Loucy (cell line): Measurements from ENCODE around the gene MMP24.

Source experiments
- EZH2phosphoT487 ChIP-seq: fragments of 200-600 bp; IDR thresholded peaks from 2 replicates; pipeline ENCODE4 v1.6.1; 2018; ENCODE audit warnings: antibody characterized with exemption, mild to moderate bottlenecking, moderate library complexity, borderline replicate concordance
- TF ChIP-seq, protein P1 (sequence below): fragments of 200-600 bp; sonication (generic); conservative IDR thresholded peaks from 2 replicates; pipeline ENCODE4 v1.5.1; 2014; ENCODE audit warnings: mild to moderate bottlenecking, antibody characterized with exemption, low read length

DNA sequence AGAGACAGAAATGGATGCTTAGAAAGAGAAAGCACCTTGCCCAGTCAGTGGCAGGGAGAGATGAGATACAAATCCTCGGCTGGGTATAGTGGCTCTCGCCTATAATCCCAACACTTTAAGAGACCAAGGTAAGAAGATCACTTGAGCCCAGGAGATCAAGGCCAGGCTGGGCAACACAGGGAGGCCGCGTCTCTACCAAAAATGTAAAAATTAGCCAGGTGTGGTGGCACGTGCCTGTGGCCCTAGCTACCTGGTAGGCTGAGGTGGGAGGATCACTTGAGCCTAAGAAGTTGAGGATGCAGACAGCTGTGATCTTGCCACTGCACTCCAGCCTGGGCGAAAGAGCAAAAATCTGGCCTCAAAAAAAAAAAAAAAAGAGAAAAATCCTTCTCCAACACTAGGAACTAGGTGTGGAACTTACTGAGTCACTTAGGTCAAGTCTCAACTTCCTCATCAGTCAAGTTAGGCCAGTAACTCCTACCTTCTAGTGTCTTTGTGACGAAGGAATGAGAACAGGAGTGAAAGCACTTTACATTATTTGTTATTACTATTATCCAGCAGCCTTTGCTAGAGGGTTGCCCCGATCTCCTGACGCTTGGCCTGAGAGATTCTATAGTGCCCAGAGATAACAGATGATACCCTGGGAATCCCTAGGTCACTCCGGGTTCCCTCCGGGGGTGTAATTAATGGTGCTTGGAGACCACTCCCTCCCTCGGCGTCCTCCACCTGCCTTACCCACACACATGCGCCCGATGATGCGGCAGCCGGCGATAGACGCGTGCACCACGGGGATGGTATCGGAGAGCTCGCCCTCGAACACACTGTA, 57.2 kb downstream of the MMP24 start:
- TF ChIP-seq, protein P1, sequence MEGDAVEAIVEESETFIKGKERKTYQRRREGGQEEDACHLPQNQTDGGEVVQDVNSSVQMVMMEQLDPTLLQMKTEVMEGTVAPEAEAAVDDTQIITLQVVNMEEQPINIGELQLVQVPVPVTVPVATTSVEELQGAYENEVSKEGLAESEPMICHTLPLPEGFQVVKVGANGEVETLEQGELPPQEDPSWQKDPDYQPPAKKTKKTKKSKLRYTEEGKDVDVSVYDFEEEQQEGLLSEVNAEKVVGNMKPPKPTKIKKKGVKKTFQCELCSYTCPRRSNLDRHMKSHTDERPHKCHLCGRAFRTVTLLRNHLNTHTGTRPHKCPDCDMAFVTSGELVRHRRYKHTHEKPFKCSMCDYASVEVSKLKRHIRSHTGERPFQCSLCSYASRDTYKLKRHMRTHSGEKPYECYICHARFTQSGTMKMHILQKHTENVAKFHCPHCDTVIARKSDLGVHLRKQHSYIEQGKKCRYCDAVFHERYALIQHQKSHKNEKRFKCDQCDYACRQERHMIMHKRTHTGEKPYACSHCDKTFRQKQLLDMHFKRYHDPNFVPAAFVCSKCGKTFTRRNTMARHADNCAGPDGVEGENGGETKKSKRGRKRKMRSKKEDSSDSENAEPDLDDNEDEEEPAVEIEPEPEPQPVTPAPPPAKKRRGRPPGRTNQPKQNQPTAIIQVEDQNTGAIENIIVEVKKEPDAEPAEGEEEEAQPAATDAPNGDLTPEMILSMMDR, result no peak
- TF ChIP-seq EZH2phosphoT487, result no peak
